ENCODE data around the gene AFF1.

DNA sequence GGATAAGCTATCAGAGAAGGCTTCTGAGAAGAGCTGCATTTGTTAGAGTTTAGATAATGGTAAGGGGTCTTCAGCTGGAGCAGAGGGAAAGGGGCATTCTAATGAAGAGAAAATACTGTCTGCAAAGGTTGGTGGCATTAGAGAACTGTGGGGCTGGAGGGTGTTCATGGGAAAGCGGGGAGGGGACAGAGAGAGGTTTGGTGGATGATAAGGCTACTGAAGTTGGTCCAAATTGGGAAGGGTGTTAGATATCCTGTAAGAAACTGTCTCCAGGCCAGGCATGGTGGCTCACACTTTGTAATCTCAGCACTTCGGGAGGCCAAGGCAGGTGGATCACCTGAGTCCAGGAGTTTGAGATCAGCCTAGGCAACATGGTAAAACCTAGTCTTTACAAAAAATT, 59.9 kb downstream of the AFF1 start:
- TF ChIP-seq POLR2A (IDR thresholded peaks at IDR 0.05; ENCODE audit: low read length) (no peak), GATA1 (IDR thresholded peaks at IDR 0.05; ENCODE audit: low read depth, low read length) (no peak)

All from erythroblast (primary cell).